GM21786 (cell line): ENCODE data around the gene SLC35F1.
"Not testable (repeated sequence)": the region's sequence is repeated elsewhere in the genome, so short reads cannot be mapped to it uniquely, and the experiment has no call there.

Experiments used
- ATAC-seq: cut with Tn5 transposase; IDR thresholded peaks from one replicate; pipeline ENCODE4 v1.9.1; 2021; ENCODE audit not compliant: unreplicated experiment

SLC35F1 gene

GRCh38 chr6:117924690-117925089 is 17.6 kb downstream of the SLC35F1 start:
- ATAC-seq: no peak

GRCh38 chr6:117927866-117928265 is 20.8 kb downstream of the SLC35F1 start:
- no peak for ATAC-seq

- ATAC-seq: no peak
Observed at GRCh38 chr6:117928833-117929232, 21.8 kb downstream of the SLC35F1 start.

GRCh38 chr6:117929501-117929900 is 22.4 kb downstream of the SLC35F1 start:
- no peak for ATAC-seq

- ATAC-seq: no peak
Observed at GRCh38 chr6:117930645-117931044, 23.6 kb downstream of the SLC35F1 start.

- no peak for ATAC-seq
Observed at GRCh38 chr6:117932001-117932400, 24.9 kb downstream of the SLC35F1 start.

GRCh38 chr6:117932676-117933075 is 25.6 kb downstream of the SLC35F1 start:
- ATAC-seq: no peak

GRCh38 chr6:117933471-117933870 is 26.4 kb downstream of the SLC35F1 start:
- ATAC-seq: no peak

GRCh38 chr6:117938311-117938995 is 31.4 kb downstream of the SLC35F1 start:
- no peak for ATAC-seq

- no peak for ATAC-seq
Observed at GRCh38 chr6:117947234-117947633, 40.2 kb downstream of the SLC35F1 start.

- ATAC-seq: no peak
Observed at GRCh38 chr6:117951783-117952182, 44.7 kb downstream of the SLC35F1 start.

- ATAC-seq: peak; percentile 65
Observed at GRCh38 chr6:117955684-117956256, 48.7 kb downstream of the SLC35F1 start.

GRCh38 chr6:117956386-117956785 is 49.3 kb downstream of the SLC35F1 start:
- no peak for ATAC-seq

GRCh38 chr6:117958536-117958935 is 51.5 kb downstream of the SLC35F1 start:
- ATAC-seq: no peak

- no peak for ATAC-seq
Observed at GRCh38 chr6:117960877-117961276, 53.8 kb downstream of the SLC35F1 start.

- ATAC-seq: no peak
Observed at GRCh38 chr6:117961301-117961700, 54.2 kb downstream of the SLC35F1 start.

- ATAC-seq: not testable (repeated sequence)
Observed at GRCh38 chr6:117965763-117966162, 58.7 kb downstream of the SLC35F1 start.

- no peak for ATAC-seq
Observed at GRCh38 chr6:117971637-117972036, 64.6 kb downstream of the SLC35F1 start.

- no peak for ATAC-seq
Observed at GRCh38 chr6:117974914-117975627, 68.0 kb downstream of the SLC35F1 start.

GRCh38 chr6:117976030-117976651 is 69.1 kb downstream of the SLC35F1 start:
- peak; percentile 53 for ATAC-seq

- no peak for ATAC-seq
Observed at GRCh38 chr6:117985916-117986315, 78.9 kb downstream of the SLC35F1 start.

GRCh38 chr6:117986396-117986795 is 79.3 kb downstream of the SLC35F1 start:
- ATAC-seq: no peak
